ENCODE results near the gene TNN. TPM values are rescaled to one million over a fixed set of nuclear protein-coding genes. Genes with fewer than 3 reads are reported as not detected.

TNN gene
- total RNA-seq, 1 experiment from 2014 or later = not detected

DNA sequence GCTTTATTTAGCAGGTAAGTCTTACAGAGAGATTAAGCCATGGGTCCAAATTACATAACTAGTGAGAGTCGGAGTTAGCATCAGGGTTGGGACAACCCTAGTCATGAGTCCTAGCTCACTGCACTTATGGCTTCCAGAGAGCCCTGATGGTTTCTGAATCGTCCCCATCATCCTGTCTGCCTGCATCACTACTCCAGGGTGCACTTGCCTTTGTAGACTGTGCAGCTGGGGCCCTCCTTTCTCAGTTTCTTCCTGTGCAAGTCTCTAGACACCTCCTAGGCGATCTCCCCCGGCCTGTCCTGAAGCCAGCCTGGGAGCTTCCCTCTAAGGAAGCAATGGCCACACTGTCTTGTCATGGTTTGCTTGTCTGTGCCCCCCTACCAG, 87.8 kb downstream of the TNN start:
- ChIA-PET POLR2A (ENCODE audit: unreplicated experiment) (interaction anchor here (0.6 kb wide), 1 partner anchor 904 kb away, joined by 7 read pairs; no protein-coding TSS in a partner anchor), CTCF (interaction anchor here (0.7 to 1.8 kb wide), 5 partner anchors 19 to 165 kb away, joined by 3 to 8 read pairs (median 4); no protein-coding TSS in a partner anchor)
- Histone ChIP-seq H4K20me1 (ENCODE audit: low read length) (no peaks in the 10 kb centered on the region), H3K4me1 (ENCODE audit: insufficient read depth, low read length) (peaks cover 25% of the 10 kb centered on the region), H3K36me3 (ENCODE audit: low read depth, low read length) (peaks cover 8% of the 10 kb centered on the region; the same call in 1 of the 2 replicates), H2AFZ (ENCODE audit: low read length) (no peak overlapping the region), H3K79me2 (ENCODE audit: low read length) (no peaks in the 10 kb centered on the region), H3K9ac (ENCODE audit: low read length) (no peak overlapping the region), H3K9me3 (ENCODE audit: low read length) (no peaks in the 10 kb centered on the region), H3K9me2 (replicated peaks; ENCODE audit: low read length) (no peaks in the 10 kb centered on the region), H3K4me2 (ENCODE audit: low read length) (no peak overlapping the region), H3K27ac (ENCODE audit: low read length) (no peak overlapping the region), H3F3A (ENCODE audit: low read length, unreplicated experiment) (no peaks in the 10 kb centered on the region), H3K27me3 (ENCODE audit: low read length) (no peaks in the 10 kb centered on the region), H3K4me3 (ENCODE audit: low read length) (no peak overlapping the region)
- no peak for DNase-seq
- no TSS peak for BruUV-seq (replicated peaks)
- TF ChIP-seq EZH2phosphoT487 (IDR thresholded peaks at IDR 0.05; ENCODE audit: borderline replicate concordance, low read length) (no peak), EZH2 (IDR thresholded peaks at IDR 0.05; ENCODE audit: low read length, unreplicated experiment) (no peak)
- intact Hi-C loops (cut with micrococcal nuclease) = loop anchor here (2.0 to 5.0 kb wide), 2 partner anchors 42 to 65 kb away; no protein-coding TSS in a partner anchor
- ATAC-seq = no peak

DNA sequence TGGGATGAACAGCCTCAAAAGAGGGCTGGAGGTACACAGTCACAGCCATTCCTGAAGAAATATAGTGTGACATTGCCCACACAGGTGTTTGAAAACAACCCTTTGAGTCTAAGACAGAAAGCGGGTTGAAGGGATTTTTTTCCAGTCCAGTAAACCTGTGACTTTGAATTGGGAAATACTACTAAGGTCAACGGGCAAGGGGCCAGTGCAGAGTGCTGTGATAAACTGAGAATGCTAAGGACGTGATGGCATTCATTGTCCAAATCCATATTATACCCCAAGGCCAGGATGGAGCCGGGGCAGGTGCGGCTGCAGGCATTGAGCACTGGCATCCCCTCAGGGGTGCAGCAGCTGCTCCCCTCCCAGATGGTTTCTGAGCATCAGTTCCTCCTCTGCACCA, 88.3 kb downstream of the TNN start:
- Histone ChIP-seq H3F3A (ENCODE audit: low read length, unreplicated experiment) (no peaks in the 10 kb centered on the region), H3K9me3 (ENCODE audit: low read length) (no peaks in the 10 kb centered on the region), H3K79me2 (ENCODE audit: low read length) (no peaks in the 10 kb centered on the region), H4K20me1 (ENCODE audit: low read length) (no peaks in the 10 kb centered on the region), H3K9me2 (replicated peaks; ENCODE audit: low read length) (no peaks in the 10 kb centered on the region), H3K36me3 (ENCODE audit: low read depth, low read length) (peaks cover 11% of the 10 kb centered on the region; the same call in 1 of the 2 replicates), H3K4me1 (ENCODE audit: insufficient read depth, low read length) (peaks cover 20% of the 10 kb centered on the region), H2AFZ (ENCODE audit: low read length) (no peak overlapping the region), H3K27ac (ENCODE audit: low read length) (no peak overlapping the region), H3K27me3 (ENCODE audit: low read length) (no peaks in the 10 kb centered on the region), H3K4me3 (ENCODE audit: low read length) (no peak overlapping the region), H3K4me2 (ENCODE audit: low read length) (no peak overlapping the region), H3K9ac (ENCODE audit: low read length) (no peak overlapping the region)
- ChIA-PET CTCF (interaction anchor here (1.8 kb wide), 1 partner anchor 163 kb away, joined by 8 read pairs; no protein-coding TSS in a partner anchor), POLR2A (ENCODE audit: unreplicated experiment) (no interaction called here)
- BruUV-seq (replicated peaks) = no TSS peak
- ATAC-seq (no peak), DNase-seq (no peak)
- TF ChIP-seq CTCF (conservative IDR thresholded peaks at IDR 0.05; ENCODE audit: low read depth, low read length) (no peak), EZH2phosphoT487 (IDR thresholded peaks at IDR 0.05; ENCODE audit: borderline replicate concordance, low read length) (no peak), EZH2 (IDR thresholded peaks at IDR 0.05; ENCODE audit: low read length, unreplicated experiment) (no peak)
- intact Hi-C loops (cut with micrococcal nuclease) = loop anchor here (2.0 to 5.0 kb wide), 2 partner anchors 41 to 65 kb away; no protein-coding TSS in a partner anchor

DNA sequence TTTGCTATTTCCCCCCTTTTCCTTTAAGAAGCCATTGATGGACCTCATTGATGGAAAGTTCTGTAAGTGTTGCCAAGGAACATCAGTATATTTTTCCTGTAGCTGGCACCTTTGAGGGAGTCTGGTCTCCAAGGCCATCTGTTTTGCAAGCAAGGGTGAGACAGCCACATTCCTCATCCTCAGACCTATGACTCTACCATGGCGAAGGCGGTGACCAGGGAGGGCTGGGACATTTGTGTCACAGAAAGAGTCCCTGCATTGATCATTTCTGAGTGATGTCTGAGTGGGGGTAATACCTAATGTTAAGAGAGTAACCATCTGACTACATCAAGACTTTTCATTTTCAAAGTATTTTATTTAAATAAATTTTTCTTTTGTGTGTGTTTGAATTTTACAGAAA, 89.6 kb downstream of the TNN start:
- intact Hi-C loops (cut with micrococcal nuclease) = loop anchor here (5.0 kb wide), 1 partner anchor 40 kb away; no protein-coding TSS in a partner anchor

More for the DNA sequence above, 89.6 kb downstream of the TNN start:
- Histone ChIP-seq H3K27ac (ENCODE audit: low read length) (peak overlapping the region; percentile 82), H4K20me1 (ENCODE audit: low read length) (no peaks in the 10 kb centered on the region), H2AFZ (ENCODE audit: low read length) (no peak overlapping the region), H3K9me3 (ENCODE audit: low read length) (no peaks in the 10 kb centered on the region), H3K36me3 (ENCODE audit: low read depth, low read length) (peaks cover 11% of the 10 kb centered on the region; the same call in 1 of the 2 replicates), H3F3A (ENCODE audit: low read length, unreplicated experiment) (no peaks in the 10 kb centered on the region), H3K4me1 (ENCODE audit: insufficient read depth, low read length) (peaks cover 18% of the 10 kb centered on the region), H3K9me2 (replicated peaks; ENCODE audit: low read length) (no peaks in the 10 kb centered on the region), H3K79me2 (ENCODE audit: low read length) (no peaks in the 10 kb centered on the region), H3K9ac (ENCODE audit: low read length) (no peak overlapping the region), H3K27me3 (ENCODE audit: low read length) (no peaks in the 10 kb centered on the region), H3K4me3 (ENCODE audit: low read length) (no peak overlapping the region), H3K4me2 (ENCODE audit: low read length) (no peak overlapping the region)
- CTCF ChIA-PET = interaction anchor here (0.6 kb wide), 2 partner anchors 18 to 68 kb away, joined by 7 to 10 read pairs; no protein-coding TSS in a partner anchor
- POLR2A ChIA-PET (ENCODE audit: unreplicated experiment) = interaction anchor here (0.6 kb wide), 1 partner anchor 12 kb away, joined by 6 read pairs; no protein-coding TSS in a partner anchor
- ATAC-seq (no peak), DNase-seq (no peak)
- no peak for TF ChIP-seq EZH2 (IDR thresholded peaks at IDR 0.05; ENCODE audit: low read length, unreplicated experiment)
- no peak for TF ChIP-seq CTCF (conservative IDR thresholded peaks at IDR 0.05; ENCODE audit: low read depth, low read length)
- TF ChIP-seq EZH2phosphoT487 (IDR thresholded peaks at IDR 0.05; ENCODE audit: borderline replicate concordance, low read length) = no peak
- BruUV-seq (replicated peaks) = no TSS peak
